OCI-LY3 (cell line): ENCODE measurements around the gene COQ8A.

Experiments
- H2AFZ ChIP-seq: fragments of 200-600, 300-600 bp; shearing (Covaris generic); 2 replicates; pipeline ENCODE4 v1.6.0; 2014; ENCODE audit warnings: antibody characterized with exemption, low read depth, low read length
- H3K27ac ChIP-seq: fragments of 200-600, 300-600 bp; sonication (generic); 2 replicates; pipeline ENCODE4 v1.5.1; 2014; ENCODE audit warnings: mild to moderate bottlenecking, low read length, moderate library complexity, mixed read lengths
- H3K27me3 ChIP-seq: fragments of 200-600, 300-600 bp; sonication (generic); 2 replicates; pipeline ENCODE4 v1.6.1; 2014; ENCODE audit warnings: low read depth, low read length, mixed read lengths
- H3K36me3 ChIP-seq: fragments of 200-600, 300-600 bp; sonication (generic); replicated peaks from 2 replicates; pipeline ENCODE3; 2014; ENCODE audit warnings: low read depth, low read length, mixed read lengths
- H3K4me1 ChIP-seq: fragments of 300-600, 200-600 bp; sonication (generic); 2 replicates; pipeline ENCODE4 v1.6.1; 2014; ENCODE audit warnings: low read length, mixed read lengths
- H3K4me2 ChIP-seq: fragments of 200-600, 300-600 bp; sonication (generic); 2 replicates; pipeline ENCODE4 v1.6.1; 2014; ENCODE audit warnings: low read length, mixed read lengths
- H3K4me3 ChIP-seq: fragments of 300-600, 200-600 bp; sonication (generic); 2 replicates; pipeline ENCODE4 v1.5.1; 2014; ENCODE audit warnings: antibody characterized with exemption, mild to moderate bottlenecking, low read length, moderate library complexity
- H3K79me2 ChIP-seq: fragments of 300-600, 200-600 bp; shearing (Covaris generic); 2 replicates; pipeline ENCODE4 v1.6.1; 2014; ENCODE audit warnings: mild to moderate bottlenecking, low read length, mixed read lengths
- H3K9ac ChIP-seq: fragments of 300-600, 200-600 bp; shearing (Covaris generic); 2 replicates; pipeline ENCODE4 v1.6.0; 2014; ENCODE audit warnings: mild to moderate bottlenecking, low read length, moderate library complexity
- H3K9me3 ChIP-seq: fragments of 200-600, 300-600 bp; shearing (Covaris generic); 2 replicates; pipeline ENCODE4 v1.6.1; 2014; ENCODE audit warnings: low read length, mixed read lengths; ENCODE audit not compliant: insufficient read depth
- H4K20me1 ChIP-seq: fragments of 200-600, 300-600 bp; sonication (generic); 2 replicates; pipeline ENCODE4 v1.6.1; 2016; ENCODE audit warnings: low read length, mixed read lengths; ENCODE audit not compliant: insufficient read depth
- EZH2phosphoT487 ChIP-seq: fragments of 200-600 bp; shearing (Covaris generic); IDR thresholded peaks from 2 replicates; pipeline ENCODE4 v1.6.1; 2018; ENCODE audit warnings: antibody characterized with exemption, mixed run types, low read depth
- TF ChIP-seq, protein P1 (sequence below): fragments of 200-600, 300-600 bp; sonication (generic); IDR thresholded peaks from 2 replicates; pipeline ENCODE4 v1.5.1; 2014; ENCODE audit warnings: antibody characterized with exemption, low read length, low read depth

Gene COQ8A

GRCh38 chr1:226981838-226982237 lies 41.7 kb downstream of the COQ8A start:
- Histone ChIP-seq H3K9ac (no peak overlapping the region), H2AFZ (no peak overlapping the region), H4K20me1 (no peaks in the 10 kb centered on the region), H3K27ac (no peak overlapping the region), H3K4me2 (no peak overlapping the region), H3K4me3 (no peak overlapping the region), H3K4me1 (no peaks in the 10 kb centered on the region), H3K9me3 (no peaks in the 10 kb centered on the region), H3K79me2 (no peaks in the 10 kb centered on the region), H3K27me3 (no peaks in the 10 kb centered on the region), H3K36me3 (peaks cover 5% of the 10 kb centered on the region)
- TF ChIP-seq, protein P1, sequence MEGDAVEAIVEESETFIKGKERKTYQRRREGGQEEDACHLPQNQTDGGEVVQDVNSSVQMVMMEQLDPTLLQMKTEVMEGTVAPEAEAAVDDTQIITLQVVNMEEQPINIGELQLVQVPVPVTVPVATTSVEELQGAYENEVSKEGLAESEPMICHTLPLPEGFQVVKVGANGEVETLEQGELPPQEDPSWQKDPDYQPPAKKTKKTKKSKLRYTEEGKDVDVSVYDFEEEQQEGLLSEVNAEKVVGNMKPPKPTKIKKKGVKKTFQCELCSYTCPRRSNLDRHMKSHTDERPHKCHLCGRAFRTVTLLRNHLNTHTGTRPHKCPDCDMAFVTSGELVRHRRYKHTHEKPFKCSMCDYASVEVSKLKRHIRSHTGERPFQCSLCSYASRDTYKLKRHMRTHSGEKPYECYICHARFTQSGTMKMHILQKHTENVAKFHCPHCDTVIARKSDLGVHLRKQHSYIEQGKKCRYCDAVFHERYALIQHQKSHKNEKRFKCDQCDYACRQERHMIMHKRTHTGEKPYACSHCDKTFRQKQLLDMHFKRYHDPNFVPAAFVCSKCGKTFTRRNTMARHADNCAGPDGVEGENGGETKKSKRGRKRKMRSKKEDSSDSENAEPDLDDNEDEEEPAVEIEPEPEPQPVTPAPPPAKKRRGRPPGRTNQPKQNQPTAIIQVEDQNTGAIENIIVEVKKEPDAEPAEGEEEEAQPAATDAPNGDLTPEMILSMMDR, result no peak
- TF ChIP-seq EZH2phosphoT487, result no peak

DNA sequence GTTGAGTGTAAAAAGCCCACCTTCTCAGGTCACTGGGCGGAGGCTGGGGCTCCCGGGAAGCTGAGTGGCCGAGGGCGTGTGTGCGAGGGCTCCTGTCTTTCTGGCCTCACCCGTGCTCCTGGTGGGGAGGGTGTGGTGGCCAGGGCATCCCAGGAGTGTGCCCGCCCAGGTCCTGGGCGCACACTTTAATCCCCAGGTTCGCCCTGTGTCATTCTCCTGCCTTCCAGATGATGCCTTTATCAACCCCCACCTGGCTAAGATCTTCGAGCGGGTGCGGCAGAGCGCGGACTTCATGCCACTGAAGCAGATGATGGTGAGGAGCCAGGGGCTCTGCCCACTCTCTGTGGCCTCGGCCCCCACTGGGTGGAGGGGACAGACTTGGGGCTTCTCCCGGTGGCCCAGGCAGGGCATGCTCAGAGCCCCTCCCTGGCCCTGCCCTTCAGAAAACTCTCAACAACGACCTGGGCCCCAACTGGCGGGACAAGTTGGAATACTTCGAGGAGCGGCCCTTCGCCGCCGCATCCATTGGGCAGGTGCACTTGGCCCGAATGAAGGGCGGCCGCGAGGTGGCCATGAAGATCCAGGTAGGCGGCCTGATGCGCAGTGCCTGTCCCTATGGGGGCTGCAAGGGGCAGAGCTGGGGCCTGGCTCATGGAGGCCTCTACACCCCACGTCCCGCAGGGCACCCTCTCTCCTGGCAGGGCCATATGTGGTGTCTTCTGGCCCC lies 42.5 kb downstream of the COQ8A start:
- TF ChIP-seq, protein P1, result no peak
- no peak for TF ChIP-seq EZH2phosphoT487
- peaks cover 4% of the 10 kb centered on the region for H3K36me3 ChIP-seq
- H3K27me3 ChIP-seq, result no peaks in the 10 kb centered on the region
- H3K79me2 ChIP-seq, result no peaks in the 10 kb centered on the region
- no peak overlapping the region for H3K27ac ChIP-seq
- no peaks in the 10 kb centered on the region for H3K9me3 ChIP-seq
- no peak overlapping the region for H3K4me3 ChIP-seq
- H3K9ac ChIP-seq, result no peak overlapping the region
- no peak overlapping the region for H2AFZ ChIP-seq
- no peak overlapping the region for H3K4me2 ChIP-seq
- no peaks in the 10 kb centered on the region for H4K20me1 ChIP-seq
- H3K4me1 ChIP-seq, result no peaks in the 10 kb centered on the region

DNA sequence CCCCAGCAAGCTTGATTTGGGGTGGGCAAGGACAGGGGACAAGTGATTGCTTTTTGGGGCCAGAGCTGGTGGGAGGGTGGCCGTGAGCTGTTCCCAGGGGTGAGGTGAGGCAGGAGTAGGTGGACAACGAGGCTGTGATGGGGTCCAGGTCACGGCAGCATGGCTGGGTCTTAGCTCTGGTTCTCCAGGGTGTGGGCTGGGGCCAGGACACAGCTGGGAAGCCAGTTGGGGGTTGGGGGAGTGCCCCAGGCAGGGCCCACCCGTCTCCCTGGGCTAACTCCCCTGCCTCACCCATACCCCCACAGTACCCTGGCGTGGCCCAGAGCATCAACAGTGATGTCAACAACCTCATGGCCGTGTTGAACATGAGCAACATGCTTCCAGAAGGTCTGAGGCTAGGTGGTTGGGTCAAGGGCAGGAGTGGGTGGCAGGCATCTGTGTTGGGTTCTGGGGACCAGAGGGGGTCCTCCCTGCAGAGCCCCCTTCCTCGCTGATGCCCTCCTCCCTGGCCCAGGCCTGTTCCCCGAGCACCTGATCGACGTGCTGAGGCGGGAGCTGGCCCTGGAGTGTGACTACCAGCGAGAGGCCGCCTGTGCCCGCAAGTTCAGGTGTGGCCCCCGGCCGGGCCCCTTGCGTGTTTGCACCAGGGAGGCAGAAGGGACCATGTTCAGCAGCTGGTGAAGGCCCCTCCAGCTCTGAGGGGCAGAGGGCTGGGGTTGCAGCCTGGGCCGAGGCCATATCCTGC lies 43.3 kb downstream of the COQ8A start:
- Histone ChIP-seq H3K27ac (no peak overlapping the region), H3K79me2 (no peaks in the 10 kb centered on the region), H3K4me1 (no peaks in the 10 kb centered on the region), H3K27me3 (no peaks in the 10 kb centered on the region), H3K4me3 (no peak overlapping the region), H3K36me3 (no peaks in the 10 kb centered on the region), H3K9ac (no peak overlapping the region), H3K4me2 (no peak overlapping the region), H3K9me3 (no peaks in the 10 kb centered on the region), H2AFZ (no peak overlapping the region), H4K20me1 (no peaks in the 10 kb centered on the region)
- TF ChIP-seq, protein P1, result no peak
- no peak for TF ChIP-seq EZH2phosphoT487

DNA sequence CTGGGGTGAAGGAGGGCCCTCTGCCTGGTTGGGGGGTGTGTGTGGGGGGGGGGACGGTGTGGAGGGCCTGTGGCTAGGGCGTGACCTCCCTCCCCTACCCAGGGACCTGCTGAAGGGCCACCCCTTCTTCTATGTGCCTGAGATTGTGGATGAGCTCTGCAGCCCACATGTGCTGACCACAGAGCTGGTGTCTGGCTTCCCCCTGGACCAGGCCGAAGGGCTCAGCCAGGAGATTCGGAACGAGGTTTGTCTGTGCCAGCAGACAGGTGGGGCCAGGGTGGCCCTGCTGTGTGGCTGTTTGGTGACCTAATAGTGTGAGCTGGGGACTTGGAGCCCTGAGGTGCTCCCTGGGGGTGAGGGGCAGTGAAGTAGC lies 43.9 kb downstream of the COQ8A start:
- no peak overlapping the region for H3K4me2 ChIP-seq

More for the DNA sequence above, 43.9 kb downstream of the COQ8A start:
- Histone ChIP-seq H2AFZ (no peak overlapping the region), H4K20me1 (no peaks in the 10 kb centered on the region), H3K36me3 (no peaks in the 10 kb centered on the region), H3K27ac (no peak overlapping the region), H3K4me1 (no peaks in the 10 kb centered on the region), H3K79me2 (no peaks in the 10 kb centered on the region), H3K9me3 (no peaks in the 10 kb centered on the region), H3K9ac (no peak overlapping the region), H3K27me3 (no peaks in the 10 kb centered on the region), H3K4me3 (no peak overlapping the region)
- no peak for TF ChIP-seq EZH2phosphoT487
- TF ChIP-seq, protein P1, result no peak
